ENCODE measurements around the gene CRHBP.

CRHBP gene

GRCh38 chr5:77011498-77011897 is 58.7 kb downstream of the CRHBP start:
- in situ Hi-C loops (cut with HindIII; ENCODE audit: low sequenced_read_pairs): no loop called here
- no peak for DNase-seq (ENCODE audit: low read depth, low spot score)
- no peak for TF ChIP-seq CTCF (IDR thresholded peaks at IDR 0.05; ENCODE audit: low read depth, low read length)
- no peak overlapping the region for H3K4me3 ChIP-seq (ENCODE audit: low read depth, low read length)

GRCh38 chr5:77012601-77013000 is 59.8 kb downstream of the CRHBP start:
- TF ChIP-seq CTCF (IDR thresholded peaks at IDR 0.05; ENCODE audit: low read depth, low read length): no peak
- in situ Hi-C loops (cut with HindIII; ENCODE audit: low sequenced_read_pairs): no loop called here
- no peak for DNase-seq (ENCODE audit: low read depth, low spot score)
- no peak overlapping the region for H3K4me3 ChIP-seq (ENCODE audit: low read depth, low read length)

- TF ChIP-seq CTCF (IDR thresholded peaks at IDR 0.05; ENCODE audit: low read depth, low read length): peak; percentile 47
- no peak overlapping the region for H3K4me3 ChIP-seq (ENCODE audit: low read depth, low read length)
- DNase-seq (ENCODE audit: low read depth, low spot score): peak; percentile 84
- in situ Hi-C loops (cut with HindIII; ENCODE audit: low sequenced_read_pairs): no loop called here
Observed at GRCh38 chr5:77015938-77016569, 63.2 kb downstream of the CRHBP start.

GRCh38 chr5:77016962-77017361 is 64.1 kb downstream of the CRHBP start:
- no peak for TF ChIP-seq CTCF (IDR thresholded peaks at IDR 0.05; ENCODE audit: low read depth, low read length)
- no peak overlapping the region for H3K4me3 ChIP-seq (ENCODE audit: low read depth, low read length)
- in situ Hi-C loops (cut with HindIII; ENCODE audit: low sequenced_read_pairs): no loop called here
- DNase-seq (ENCODE audit: low read depth, low spot score): no peak

GRCh38 chr5:77017668-77018067 is 64.8 kb downstream of the CRHBP start:
- DNase-seq (ENCODE audit: low read depth, low spot score): no peak
- no peak overlapping the region for H3K4me3 ChIP-seq (ENCODE audit: low read depth, low read length)
- no peak for TF ChIP-seq CTCF (IDR thresholded peaks at IDR 0.05; ENCODE audit: low read depth, low read length)
- in situ Hi-C loops (cut with HindIII; ENCODE audit: low sequenced_read_pairs): no loop called here

All from astrocyte of the spinal cord (primary cell).